GM12864 (cell line): ENCODE measurements around the gene CATSPER3.

Experiments
- DNase-seq: peaks from one replicate; pipeline ENCODE4 v3.0.0-alpha.2; 2011; ENCODE audit warnings: low read depth
- H3K4me3 ChIP-seq: 2 replicates; pipeline ENCODE4 v1.5.1; 2011; ENCODE audit warnings: mild to moderate bottlenecking, low read depth, low read length, control low read depth
- TF ChIP-seq, protein P1 (sequence below): IDR thresholded peaks from 2 replicates; pipeline ENCODE4 v1.5.1; 2011; ENCODE audit warnings: low read depth, mild to moderate bottlenecking, moderate library complexity, low read length, control low read depth, inconsistent platforms; ENCODE audit errors: missing control alignments

The CATSPER3 gene

DNA sequence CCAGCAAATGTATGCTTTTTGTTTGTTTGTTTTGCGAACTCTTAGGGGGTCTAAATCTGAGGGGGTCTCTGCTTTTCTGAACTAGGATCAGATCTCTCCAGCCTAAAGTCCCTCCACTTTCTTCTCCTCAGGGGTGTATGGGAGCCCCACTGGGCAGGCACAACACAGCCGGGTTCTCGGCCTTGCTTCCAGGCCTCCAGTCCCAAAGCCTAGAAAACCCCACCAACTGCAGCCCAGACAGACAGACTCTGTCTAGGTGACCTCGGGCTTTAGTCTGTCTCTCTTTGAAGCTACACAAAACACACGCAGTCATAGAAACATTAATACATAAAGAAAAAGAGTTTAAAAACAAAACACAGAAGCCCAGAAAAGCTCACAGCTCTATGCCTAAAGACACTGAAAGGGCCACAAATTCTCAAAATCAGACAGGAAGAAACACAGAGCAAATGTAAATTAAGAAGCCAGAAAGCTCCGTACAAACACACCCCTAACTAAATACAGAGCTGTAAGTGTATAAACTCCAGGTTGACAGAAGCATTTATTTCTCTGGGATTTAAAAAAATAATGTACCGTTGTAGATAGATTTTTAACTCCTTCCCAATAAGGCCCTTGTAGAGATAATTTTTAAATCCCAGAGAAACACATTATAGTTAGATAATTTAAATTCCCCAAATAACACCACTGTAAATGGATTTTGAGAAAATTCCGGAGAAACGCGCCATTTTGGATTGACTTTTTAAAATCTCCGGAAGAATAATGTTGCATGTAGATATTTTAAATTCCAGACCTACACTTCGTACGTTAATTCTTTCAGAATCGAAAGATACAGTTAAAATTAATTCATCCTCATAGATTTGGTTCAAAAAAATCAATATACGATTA is 64.3 kb downstream of the CATSPER3 start:
- H3K4me3 ChIP-seq = no peak overlapping the region; the same call in 1 of the 2 replicates
- DNase-seq = no peak
- TF ChIP-seq, protein P1, sequence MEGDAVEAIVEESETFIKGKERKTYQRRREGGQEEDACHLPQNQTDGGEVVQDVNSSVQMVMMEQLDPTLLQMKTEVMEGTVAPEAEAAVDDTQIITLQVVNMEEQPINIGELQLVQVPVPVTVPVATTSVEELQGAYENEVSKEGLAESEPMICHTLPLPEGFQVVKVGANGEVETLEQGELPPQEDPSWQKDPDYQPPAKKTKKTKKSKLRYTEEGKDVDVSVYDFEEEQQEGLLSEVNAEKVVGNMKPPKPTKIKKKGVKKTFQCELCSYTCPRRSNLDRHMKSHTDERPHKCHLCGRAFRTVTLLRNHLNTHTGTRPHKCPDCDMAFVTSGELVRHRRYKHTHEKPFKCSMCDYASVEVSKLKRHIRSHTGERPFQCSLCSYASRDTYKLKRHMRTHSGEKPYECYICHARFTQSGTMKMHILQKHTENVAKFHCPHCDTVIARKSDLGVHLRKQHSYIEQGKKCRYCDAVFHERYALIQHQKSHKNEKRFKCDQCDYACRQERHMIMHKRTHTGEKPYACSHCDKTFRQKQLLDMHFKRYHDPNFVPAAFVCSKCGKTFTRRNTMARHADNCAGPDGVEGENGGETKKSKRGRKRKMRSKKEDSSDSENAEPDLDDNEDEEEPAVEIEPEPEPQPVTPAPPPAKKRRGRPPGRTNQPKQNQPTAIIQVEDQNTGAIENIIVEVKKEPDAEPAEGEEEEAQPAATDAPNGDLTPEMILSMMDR = no peak

GRCh38 chr5:135032695-135032998 is 64.9 kb downstream of the CATSPER3 start:
- no peak for DNase-seq
- H3K4me3 ChIP-seq = peak overlapping the region; percentile 46
- TF ChIP-seq, protein P1 = no peak

- H3K4me3 ChIP-seq = peak overlapping the region; percentile 46
- no peak for DNase-seq
- TF ChIP-seq, protein P1 = no peak
Measured at GRCh38 chr5:135032999-135033861, 65.5 kb downstream of the CATSPER3 start.

GRCh38 chr5:135033901-135034235 is 66.2 kb downstream of the CATSPER3 start, which contains the start of gene PITX1:
TSS of gene PITX1 (minus strand) at chr5:135034228. CDS start at chr5:135033881, 347 bp downstream.
- DNase-seq = no peak

GRCh38 chr5:135034236-135034962 is 66.7 kb downstream of the CATSPER3 start:
- TF ChIP-seq, protein P1 = no peak
- 0 out of 2 replicates have a peak overlapping the region, but pooled peaks have one; percentile 46 for H3K4me3 ChIP-seq
- no peak for DNase-seq

More at GRCh38 chr5:135033901-135034235, 66.2 kb downstream of the CATSPER3 start, which contains the start of gene PITX1:
- H3K4me3 ChIP-seq = peak within 1 kb of the TSS; percentile 46
- TF ChIP-seq, protein P1 = no peak

GRCh38 chr5:135034963-135035677 is 67.4 kb downstream of the CATSPER3 start:
- no peak for DNase-seq
- TF ChIP-seq, protein P1 = no peak
- no peak overlapping the region for H3K4me3 ChIP-seq
